Thoracic aorta (tissue), 2 donors: ENCODE data around the gene SLC52A3. TPM values are rescaled to one million over a fixed set of nuclear protein-coding genes. Genes with fewer than 3 reads are reported as not detected.

ENCODE experiments used
- ATAC-seq: fragments of 150-250 bp; one replicate; pipeline ENCODE4 v1.8.0; 2017; ENCODE audit warnings: low read depth; ENCODE audit not compliant: insufficient number of reproducible peaks, low FRiP score
- DNase-seq: peaks from one replicate; pipeline ENCODE4 v3.0.0-alpha.2; 2020; ENCODE audit warnings: low spot score
- H3K27ac ChIP-seq, 2 donors: fragments of 200-600 bp; sonication (generic); 1 replicate in 1 of 2; 2 replicates in 1 of 2; pipeline ENCODE4 v1.5.1; 2016; ENCODE audit warnings: mild to moderate bottlenecking in 2 of 2, moderate library complexity in 2 of 2
- H3K27me3 ChIP-seq: fragments of 200-600 bp; sonication (generic); replicated peaks from 2 replicates; pipeline ENCODE4 v1.6.0; 2016; ENCODE audit warnings: mild to moderate bottlenecking; ENCODE audit not compliant: insufficient read depth
- H3K36me3 ChIP-seq: fragments of 200-600 bp; sonication (generic); one replicate; pipeline ENCODE4 v1.5.1; 2016
- H3K4me1 ChIP-seq, 2 donors: fragments of 200-600 bp; sonication (generic); 1 replicate in 1 of 2; 2 replicates in 1 of 2; pipeline versions ENCODE4 v1.5.1 to v1.6.0; 2016; ENCODE audit warnings: low read depth in 2 of 2, mild to moderate bottlenecking in 1 of 2; ENCODE audit not compliant: control insufficient read depth in 1 of 2
- H3K4me3 ChIP-seq: fragments of 200-600 bp; sonication (generic); 2 replicates; pipeline ENCODE4 v1.5.1; 2016; ENCODE audit warnings: mild to moderate bottlenecking
- H3K9me3 ChIP-seq: fragments of 200-600 bp; sonication (generic); 2 replicates; pipeline ENCODE4 v1.5.1; 2016
- CTCF ChIP-seq: fragments of 200-600 bp; sonication (generic); IDR thresholded peaks from one replicate; pipeline ENCODE4 v1.5.1; 2019; ENCODE audit warnings: antibody characterized with exemption
- total RNA-seq, 2 donors: library from RNA; depleted of rRNA; stranded (reverse); fragments of >200 nt; gene quantifications; one replicate each; pipeline versions ENCODE4 v1.1.0 to v1.2.3, GENCODE V29; 2016

Gene SLC52A3
- total RNA-seq, 2 donors from 2014 or later: 0.54 to 1.5 TPM

GRCh38 chr20:774660-775057 lies 6.4 kb upstream of the SLC52A3 start:
- no peak overlapping the region for H3K27ac ChIP-seq
- no peaks in the 10 kb centered on the region for H3K4me1 ChIP-seq
- H3K36me3 ChIP-seq: no peaks in the 10 kb centered on the region
- H3K9me3 ChIP-seq: no peaks in the 10 kb centered on the region
- no peaks in the 10 kb centered on the region for H3K27me3 ChIP-seq
- TF ChIP-seq CTCF: no peak
- no peak overlapping the region for H3K4me3 ChIP-seq
- ATAC-seq (no peak), DNase-seq (no peak)

- ATAC-seq (no peak), DNase-seq (no peak)
- no peaks in the 10 kb centered on the region for H3K9me3 ChIP-seq
- H3K4me3 ChIP-seq: no peak overlapping the region
- no peaks in the 10 kb centered on the region for H3K27me3 ChIP-seq
- H3K27ac ChIP-seq: no peak overlapping the region
- TF ChIP-seq CTCF: no peak
- H3K36me3 ChIP-seq: no peaks in the 10 kb centered on the region
- no peaks in the 10 kb centered on the region for H3K4me1 ChIP-seq
Observed at GRCh38 chr20:774016-774659, 5.8 kb upstream of the SLC52A3 start.

GRCh38 chr20:772806-773205 lies 4.5 kb upstream of the SLC52A3 start:
- TF ChIP-seq CTCF: no peak
- DNase-seq: no peak
- H3K9me3 ChIP-seq: no peaks in the 10 kb centered on the region
- H3K4me1 ChIP-seq: no peaks in the 10 kb centered on the region
- H3K4me3 ChIP-seq: no peak overlapping the region
- H3K27ac ChIP-seq: no peak overlapping the region
- no peaks in the 10 kb centered on the region for H3K36me3 ChIP-seq
- no peaks in the 10 kb centered on the region for H3K27me3 ChIP-seq
- no peak for ATAC-seq

GRCh38 chr20:771741-772464 lies 3.6 kb upstream of the SLC52A3 start:
- Histone ChIP-seq H3K27me3 (no peaks in the 10 kb centered on the region), H3K36me3 (no peaks in the 10 kb centered on the region), H3K9me3 (no peaks in the 10 kb centered on the region), H3K4me1 (no peaks in the 10 kb centered on the region), H3K27ac (no peak overlapping the region), H3K4me3 (no peak overlapping the region)
- ATAC-seq (no peak), DNase-seq (no peak)
- no peak for TF ChIP-seq CTCF

GRCh38 chr20:770691-771090 lies 2.4 kb upstream of the SLC52A3 start:
- no peak for ATAC-seq
- TF ChIP-seq CTCF: no peak
- Histone ChIP-seq H3K9me3 (no peaks in the 10 kb centered on the region), H3K27me3 (no peaks in the 10 kb centered on the region), H3K36me3 (no peaks in the 10 kb centered on the region), H3K4me3 (no peak overlapping the region), H3K27ac (no peak overlapping the region), H3K4me1 (no peaks in the 10 kb centered on the region)
- DNase-seq: no peak
